Stimulated activated CD8-positive, alpha-beta memory T cell treated with anti-CD3 and anti-CD28 coated beads, Interleukin-2, amount 100 ng/mL, for 1 hour (primary cell): Measurements from ENCODE around the gene FAM120AOS.

Experiments
- DNase-seq, 2 donors: peaks; one replicate each; pipeline ENCODE4 v3.0.0-alpha.2; 2020; ENCODE audit warnings: low read depth in 2 of 2

FAM120AOS gene

DNA sequence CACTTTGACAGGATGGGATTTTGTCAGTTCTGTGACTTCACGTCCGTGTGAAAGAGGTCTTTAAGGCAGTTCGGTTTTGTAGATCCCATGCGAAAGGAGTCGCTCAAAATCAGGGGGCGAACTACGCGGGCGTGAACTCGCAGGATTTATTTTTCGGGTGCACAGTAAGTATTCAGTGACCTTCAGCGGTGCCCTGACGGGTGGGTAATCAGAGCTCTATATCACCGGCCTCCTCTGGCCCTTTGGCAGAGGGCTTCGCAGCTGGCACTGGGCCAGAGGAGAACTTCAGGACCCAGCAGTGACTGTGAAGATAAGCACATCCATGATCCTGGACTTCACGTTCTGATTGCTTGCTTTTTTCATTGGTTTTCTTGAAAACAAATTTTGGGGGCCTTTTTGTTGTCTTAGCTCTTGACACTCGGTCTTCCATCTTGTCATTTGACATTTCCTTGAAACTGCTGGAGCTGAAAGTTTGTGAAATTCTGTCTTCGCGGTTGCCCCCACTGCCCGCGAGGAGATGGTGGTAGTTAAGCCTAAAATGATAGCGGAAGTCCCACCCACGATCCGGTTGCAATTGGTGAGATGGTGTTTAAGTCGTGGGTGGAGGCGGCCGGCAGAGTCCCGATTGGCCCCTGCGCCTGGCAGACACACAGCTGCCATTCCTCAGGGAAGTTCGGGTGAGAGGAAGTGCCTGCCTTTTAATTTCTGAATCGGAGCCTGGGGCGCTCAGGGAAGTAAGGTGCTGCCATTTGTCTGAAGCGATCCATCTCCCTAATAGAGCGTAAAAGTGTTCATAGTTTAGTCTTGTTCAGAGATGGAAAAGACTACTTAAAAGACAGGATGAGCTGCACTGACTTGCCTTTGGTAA lies at the start of gene FAM120AOS:
TSS of gene FAM120AOS (minus strand) at position 535 of the 868 bp plus-strand sequence. CDS start 872 bp downstream, outside the sequence.
- DNase-seq, result peak; percentile 66 to 69

DNA sequence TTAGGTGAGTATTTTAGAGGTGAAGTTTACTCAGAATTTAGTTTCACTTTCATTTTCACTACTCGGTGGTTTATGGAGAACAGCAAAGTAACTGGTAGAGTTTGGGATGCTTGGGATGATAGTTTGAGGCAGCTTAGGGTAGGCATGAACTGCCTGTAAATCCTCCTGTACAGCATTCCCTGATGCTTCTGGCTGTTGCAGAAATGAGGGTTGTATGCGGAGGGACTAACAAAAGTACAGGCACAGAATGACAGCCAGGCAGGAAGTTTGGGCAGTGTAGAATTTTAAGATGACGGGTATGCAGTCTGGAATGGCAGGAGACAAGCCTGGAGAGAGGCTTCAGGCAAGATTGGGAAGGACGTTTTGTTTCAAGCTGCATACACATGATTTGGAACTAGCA lies 48.0 kb upstream of the FAM120AOS start:
- no peak for DNase-seq

DNA sequence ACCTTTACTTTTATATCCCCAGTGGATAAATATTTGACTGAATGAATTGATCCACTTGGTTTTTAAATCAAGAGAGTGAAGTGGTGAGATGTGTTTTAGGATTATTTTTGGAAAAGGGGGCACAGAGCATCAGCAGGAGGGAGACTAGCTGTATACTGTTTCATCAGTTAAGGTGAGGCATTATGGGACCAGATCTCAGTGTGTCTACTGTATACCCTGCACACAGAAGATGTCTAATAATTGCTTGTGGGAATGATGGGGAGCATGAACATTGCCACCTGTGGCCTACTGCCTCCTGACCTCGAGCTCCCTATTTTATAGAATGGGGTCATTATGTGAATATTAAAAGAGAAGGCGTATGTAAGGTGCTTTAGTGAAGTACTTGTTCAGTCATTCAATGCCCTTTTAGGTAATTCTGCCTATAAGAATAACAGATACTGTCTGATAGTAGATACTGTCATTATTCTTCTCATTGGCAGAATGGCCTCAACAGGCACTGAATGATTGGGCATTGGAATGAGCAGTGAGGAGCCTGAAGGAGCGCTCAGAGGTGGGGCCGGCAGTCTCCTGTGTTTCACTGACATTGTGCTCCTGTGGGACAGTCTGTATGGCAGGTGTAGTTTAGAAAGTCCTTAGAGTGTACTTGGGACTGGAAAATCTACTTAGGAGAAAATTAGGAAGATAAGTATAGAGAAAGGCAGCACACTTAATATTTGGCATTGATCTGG lies 47.4 kb upstream of the FAM120AOS start:
- DNase-seq, result no peak

DNA sequence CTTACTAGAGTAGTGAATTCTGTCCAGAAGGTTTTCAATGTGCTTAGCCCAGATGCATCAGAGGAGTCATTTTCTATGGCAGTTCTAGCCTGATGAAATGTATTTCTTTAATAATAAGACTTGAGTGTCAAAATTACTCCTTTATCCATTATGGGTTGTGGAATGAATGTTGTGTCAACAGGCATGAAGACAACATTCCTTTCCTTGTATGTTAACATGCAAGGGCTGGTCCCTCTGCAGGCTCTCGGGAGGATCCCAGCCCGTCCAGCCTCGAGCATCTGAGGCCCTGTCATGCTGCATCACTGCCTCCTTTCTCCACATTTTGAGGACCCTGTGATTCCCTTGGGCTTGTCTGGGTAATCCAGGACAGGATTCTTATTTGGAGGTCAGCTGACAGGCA lies 42.9 kb upstream of the FAM120AOS start:
- DNase-seq, result no peak

DNA sequence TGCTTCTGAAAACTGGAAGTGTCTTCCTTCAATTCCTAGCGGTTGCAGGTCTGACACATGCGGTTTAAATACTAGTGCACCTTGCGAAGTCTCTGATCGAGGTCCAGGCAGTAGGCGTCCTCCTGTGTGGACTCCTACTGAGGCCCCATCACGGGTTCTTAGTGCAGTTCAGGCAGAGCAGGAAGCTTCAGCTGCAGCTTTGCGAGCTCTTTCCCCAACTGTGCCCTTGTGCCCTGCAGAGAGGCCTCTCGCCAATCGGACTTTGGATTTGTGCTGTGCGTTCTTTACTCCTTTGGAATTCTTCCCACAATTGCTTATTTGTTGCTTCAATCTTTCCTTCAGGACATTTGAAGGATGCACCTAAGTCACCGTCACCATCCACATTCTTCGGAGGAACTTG lies 40.6 kb upstream of the FAM120AOS start:
- DNase-seq, result no peak

DNA sequence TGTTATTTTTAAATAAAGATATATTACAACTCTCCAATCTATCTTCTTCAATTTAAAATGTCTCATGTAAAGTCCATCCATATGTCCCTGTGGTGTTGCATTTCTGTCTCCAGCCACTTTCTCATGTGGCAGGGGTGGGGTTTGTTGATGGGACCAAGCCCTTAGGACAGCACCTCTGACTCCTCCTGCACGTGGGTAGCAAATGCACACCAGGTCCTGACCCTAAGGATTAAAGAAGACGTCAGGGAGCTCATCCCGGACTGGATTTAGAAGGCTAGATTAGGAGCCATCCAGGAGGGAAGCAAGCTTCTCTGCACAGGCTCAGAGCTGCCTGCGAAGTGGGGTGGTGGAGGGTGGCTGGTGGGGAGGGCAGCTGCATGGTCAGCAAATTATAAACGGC lies 38.9 kb upstream of the FAM120AOS start:
- DNase-seq, result no peak

DNA sequence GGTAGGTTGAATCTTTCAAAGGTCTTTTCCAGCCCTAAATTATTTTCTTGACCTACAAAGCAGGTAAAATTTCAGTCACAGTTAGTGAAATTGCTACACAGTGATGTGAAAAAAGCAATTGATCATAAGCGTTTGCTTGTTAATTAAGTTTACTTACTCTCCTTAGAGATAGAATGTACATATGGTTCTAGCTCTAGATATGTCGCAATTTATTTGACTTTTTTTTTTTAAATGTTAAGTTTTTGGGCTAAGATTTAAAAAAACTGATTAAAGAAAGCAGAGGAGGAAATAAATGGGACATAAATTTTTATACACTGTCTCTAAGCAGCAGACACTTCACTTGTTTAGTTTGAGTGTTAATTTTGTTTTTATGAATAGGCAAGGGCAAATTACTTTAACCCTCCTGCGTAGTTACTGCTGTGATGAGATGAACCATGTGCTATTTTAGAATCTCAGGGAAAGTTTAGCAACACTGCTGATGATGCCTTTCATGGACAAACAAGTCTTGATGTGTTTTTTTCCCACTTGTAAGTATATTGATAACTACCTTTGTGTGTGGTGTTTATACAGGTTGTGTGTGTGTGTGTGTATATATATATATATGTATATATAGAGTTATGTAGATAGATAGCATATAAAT lies 38.3 kb upstream of the FAM120AOS start:
- no peak for DNase-seq

DNA sequence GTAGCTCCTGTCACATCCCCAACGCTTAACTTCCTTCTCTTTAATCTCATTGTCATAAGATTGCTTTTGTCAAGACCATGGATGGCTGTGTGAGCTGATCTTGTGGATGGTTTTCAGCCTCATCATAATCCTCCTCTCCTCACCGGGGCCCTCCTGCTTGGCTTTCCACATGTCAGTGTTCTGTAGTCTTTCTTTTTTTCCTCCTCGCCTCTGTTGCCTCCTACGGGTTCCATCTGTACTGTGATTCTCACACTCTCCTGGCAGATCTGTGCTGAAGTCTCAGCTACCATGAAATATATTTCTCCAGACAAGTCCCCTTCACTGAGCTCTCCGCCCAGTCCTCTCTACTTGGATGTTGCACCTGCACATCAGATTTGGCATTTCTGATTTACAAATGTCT lies 34.9 kb upstream of the FAM120AOS start:
- no peak for DNase-seq

DNA sequence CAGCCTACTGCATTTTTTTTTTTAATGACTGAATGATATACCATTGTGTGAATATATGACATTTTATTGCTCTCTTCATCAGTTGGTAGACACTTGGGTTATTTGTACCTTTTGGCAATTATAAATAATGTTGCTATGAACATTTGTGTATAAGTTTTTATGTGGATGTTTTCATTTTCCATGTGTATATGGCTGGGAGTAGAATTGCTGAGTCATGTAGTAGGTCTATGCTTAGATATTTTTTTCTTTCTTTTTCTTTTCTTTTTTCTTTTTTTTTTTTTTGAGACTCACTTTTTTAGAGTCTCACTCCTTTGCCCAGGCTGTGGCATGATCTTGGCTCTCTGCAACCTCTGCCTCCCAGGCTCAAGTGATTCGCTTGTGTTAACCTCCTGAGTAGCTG lies 32.9 kb upstream of the FAM120AOS start:
- DNase-seq, result no peak

DNA sequence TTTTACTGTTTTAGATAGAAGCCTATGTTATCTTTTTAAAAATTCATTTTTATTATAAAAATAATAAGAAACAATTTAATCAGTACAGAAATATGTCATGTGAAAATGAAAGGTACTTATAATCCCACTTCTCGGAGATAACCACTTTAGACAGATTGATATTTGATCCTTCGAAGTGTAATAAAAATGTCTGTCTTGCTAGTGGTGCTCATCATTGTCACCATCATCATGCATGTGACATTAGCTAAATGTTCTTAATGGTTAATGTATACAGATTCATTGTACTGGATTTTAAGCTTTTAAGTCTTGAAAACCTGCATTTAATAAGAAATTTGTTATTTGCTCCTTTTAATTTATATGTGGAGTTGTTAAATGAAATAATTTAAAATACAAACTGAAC lies 30.1 kb upstream of the FAM120AOS start:
- DNase-seq, result no peak

DNA sequence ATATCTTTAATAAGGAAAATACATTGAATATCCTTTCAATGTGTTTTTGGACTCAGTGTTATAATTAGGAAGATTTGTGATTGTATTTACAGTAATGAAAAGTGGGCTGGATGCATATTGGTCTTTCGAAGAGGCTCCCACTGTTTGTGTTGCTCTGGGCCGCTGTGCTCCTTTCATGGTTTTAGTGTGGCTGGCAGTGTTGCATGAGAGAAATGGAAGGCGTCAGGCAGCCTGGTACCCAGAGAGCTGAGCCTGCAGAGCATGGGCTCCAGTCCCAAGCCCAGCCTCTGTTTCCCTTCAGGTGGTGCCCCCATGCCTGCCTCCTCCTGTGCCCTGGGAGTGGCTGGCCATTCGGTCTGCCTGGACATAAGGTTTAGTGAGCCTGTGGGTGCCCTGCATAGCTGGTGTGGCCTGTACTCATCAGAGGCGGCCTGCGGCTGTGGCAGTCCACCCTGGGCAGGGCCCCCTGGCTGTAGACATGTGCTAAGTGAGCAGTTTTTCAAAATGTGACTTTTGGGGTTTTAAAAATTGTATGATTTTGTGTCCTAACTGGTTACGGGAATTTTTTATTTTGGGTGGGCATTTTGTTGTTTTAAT lies 27.4 kb upstream of the FAM120AOS start:
- no peak for DNase-seq

DNA sequence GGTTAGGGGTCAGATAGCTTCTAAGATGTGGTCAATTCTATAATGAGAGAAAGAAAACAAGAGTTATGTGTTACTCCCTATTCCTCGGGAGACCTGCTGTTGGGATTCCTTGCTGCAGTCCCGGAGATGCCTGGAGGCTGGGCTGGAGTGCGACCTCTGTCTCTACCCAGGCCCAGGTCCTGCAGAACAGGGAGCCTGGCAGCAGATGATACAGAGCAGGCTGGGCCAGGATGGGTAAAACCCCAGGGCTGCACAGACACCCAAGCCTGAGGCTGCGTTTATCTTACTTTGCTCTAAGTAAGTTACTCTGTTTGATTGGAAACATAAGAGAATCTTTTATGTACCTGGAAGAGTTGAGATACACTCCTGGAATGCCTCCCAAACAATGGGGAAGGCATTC lies 26.9 kb upstream of the FAM120AOS start:
- no peak for DNase-seq

DNA sequence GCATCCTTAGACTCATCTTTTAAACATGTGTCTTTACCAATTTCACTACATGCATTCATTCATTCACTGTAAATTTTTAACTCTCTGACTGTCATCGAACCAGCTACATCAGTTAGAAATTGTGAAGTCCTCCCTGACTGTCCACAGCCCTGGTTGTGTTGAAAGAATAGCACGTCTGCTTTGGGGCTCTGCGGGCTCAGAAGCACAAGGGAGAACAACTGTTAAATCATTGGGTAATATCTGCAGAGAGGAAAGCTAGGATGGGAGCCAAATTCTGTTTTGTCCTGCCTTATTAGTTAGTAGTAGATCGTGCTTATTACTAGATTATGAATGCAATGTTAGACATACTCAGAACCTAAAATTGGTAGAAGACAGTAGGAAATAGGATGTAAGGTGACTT lies 26.3 kb upstream of the FAM120AOS start:
- no peak for DNase-seq

DNA sequence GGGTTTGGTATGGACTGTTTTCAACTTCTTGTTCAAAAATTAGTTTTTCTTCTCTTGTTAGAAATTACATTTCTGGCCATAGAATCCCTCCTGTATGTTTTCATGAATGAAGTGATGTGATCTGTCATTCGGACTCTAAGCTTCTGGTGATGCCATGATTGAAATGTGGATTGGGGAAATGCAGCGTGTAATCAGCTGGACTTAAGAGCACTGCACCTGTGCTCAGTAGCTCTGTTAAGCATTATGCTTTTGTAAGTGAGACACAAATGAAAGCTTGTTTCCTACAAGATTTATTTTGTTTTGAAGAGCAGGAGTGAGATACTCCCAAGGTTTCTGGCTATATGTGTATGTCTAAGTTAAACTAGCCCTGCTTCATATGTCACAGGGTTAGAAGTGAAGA lies 24.0 kb upstream of the FAM120AOS start:
- no peak for DNase-seq

DNA sequence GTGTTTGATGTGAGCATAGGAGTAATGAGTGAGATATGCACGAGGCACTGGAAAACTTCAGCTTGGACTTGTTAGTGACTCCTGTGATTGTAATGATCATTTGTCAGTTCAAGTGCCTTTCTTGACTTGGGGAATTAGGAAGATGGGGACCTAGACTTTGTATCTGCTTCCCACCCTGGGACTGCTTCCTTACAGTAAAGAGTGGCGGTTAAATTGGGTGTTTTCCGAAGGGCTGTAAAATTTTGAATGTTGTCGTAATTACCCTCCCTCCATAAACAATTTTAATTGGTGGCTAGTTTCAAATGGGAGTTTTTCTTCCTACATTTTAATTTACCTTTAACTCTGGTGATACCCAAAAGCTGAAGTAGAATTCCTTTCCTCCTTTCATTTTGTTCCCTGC lies 23.5 kb upstream of the FAM120AOS start:
- no peak for DNase-seq

DNA sequence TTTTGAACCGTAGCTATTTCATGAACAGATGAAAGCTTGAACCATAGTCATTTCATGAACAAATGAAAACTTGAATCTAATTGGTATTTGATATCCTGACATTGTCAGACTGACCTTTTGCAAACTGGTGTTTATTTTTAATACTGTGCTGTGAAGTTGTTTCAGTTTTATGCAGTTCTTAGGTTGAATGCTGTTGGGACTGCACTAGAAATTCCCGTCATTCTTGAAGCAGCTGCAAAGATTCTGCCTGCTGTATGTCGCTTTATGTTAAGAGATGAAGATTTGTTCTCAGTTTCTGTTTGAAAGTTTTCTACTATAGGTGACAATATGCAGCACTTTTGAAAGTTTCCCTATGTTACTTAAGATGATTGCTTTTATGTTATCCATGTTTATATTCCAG lies 22.5 kb upstream of the FAM120AOS start:
- no peak for DNase-seq

DNA sequence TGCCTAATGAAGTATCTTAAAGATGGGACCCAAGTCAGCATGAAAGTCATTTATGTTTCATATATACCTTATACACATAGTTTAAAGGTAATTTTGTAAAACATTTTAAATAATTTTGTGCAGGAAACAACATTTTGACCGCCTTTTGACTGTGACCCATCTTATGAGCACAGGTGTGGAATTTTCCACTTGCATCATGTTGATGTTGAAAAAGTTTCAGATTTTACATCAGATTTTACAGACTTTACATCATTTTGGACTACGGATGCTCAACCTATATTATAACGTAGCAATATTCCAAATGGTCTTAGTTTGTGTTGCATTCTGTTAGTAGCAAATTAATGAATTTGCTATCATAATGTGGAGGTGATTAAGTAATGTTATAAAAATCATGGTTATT lies 21.7 kb upstream of the FAM120AOS start:
- no peak for DNase-seq

DNA sequence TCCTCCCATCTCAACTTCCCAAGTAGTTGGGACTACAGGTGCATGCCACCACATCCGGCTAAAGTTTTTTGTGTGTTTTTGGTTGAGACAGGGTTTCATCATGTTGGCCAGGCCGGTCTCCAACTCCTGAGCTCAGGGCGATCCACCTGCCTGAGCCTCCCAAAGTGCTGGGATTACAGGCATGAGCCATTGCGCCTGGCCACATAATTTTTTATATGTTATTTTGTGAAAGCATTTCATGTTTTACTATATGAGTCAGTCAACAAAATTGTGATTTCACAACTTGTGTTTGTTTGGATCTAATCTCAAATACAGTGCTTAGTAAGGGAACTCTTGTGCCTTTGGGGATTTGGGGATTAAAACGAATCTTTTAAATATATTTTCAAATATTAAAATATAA lies 20.0 kb upstream of the FAM120AOS start:
- no peak for DNase-seq

DNA sequence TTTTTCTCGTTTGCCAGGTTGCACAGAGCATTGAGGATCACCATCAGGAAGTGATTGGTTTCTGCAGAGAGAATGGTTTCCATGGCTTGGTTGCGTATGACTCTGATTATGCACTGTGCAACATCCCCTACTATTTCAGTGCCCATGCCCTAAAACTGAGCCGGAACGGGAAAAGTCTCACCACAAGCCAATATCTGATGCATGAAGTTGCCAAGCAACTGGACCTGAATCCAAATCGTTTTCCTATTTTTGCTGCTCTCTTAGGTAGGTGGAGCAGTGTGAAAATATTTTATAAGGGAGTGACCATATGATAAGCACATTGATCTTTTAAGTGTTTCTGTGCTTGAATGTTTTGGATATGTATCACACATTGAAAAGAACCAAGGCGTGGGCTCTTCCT lies 17.7 kb upstream of the FAM120AOS start:
- DNase-seq, result no peak

DNA sequence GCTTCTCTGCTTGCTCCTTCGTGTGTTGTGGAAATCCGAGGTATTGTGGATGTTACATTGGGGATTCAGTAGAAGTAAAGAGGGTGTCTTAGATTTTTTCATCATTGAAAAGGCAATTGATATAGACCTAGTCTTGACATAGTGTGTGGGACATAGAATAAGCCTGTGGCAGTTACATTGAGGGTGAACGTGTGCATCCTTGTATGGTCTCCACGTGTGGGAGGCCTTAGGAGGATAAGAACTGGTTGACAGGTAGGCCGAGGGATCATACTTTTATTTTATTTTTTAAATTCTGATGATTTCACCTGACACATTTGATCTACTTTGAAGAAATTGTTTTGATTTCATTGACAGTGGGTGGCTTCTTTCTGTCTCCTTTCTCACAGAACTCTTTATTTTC lies 17.0 kb upstream of the FAM120AOS start:
- DNase-seq, result no peak

DNA sequence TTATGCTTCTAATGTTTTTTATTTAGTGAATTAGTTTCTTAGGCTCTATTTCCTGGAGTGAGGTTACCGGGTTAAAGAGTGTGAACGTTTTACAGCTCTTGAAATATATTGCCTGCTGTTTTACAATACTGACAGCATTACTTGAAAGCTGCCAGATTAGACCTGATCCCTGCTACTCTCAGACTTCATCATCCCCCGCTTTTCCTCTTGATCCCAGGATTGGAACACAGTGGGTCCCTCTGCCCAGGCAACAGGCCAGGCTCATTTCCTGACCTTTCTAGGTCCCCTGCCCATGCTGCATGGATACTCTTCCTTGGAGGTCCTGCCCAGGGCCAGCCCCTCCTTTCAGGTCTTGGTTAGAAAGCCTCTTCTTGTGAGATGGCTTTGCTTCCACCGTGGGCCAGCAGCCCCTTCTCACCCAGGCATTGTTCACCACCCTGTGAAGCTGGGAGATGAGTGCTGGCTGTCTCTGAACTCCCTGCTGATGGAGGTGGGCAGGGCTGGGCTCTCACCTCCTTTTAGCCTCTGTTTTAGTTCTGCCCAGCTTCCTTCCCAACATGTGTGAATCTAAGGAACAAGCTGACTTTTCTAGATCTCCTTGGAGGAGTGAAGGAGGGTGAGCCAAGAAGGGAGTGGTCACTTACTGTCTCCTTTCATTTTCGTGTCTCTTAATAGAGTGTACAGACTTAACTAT lies 15.5 kb upstream of the FAM120AOS start:
- no peak for DNase-seq

DNA sequence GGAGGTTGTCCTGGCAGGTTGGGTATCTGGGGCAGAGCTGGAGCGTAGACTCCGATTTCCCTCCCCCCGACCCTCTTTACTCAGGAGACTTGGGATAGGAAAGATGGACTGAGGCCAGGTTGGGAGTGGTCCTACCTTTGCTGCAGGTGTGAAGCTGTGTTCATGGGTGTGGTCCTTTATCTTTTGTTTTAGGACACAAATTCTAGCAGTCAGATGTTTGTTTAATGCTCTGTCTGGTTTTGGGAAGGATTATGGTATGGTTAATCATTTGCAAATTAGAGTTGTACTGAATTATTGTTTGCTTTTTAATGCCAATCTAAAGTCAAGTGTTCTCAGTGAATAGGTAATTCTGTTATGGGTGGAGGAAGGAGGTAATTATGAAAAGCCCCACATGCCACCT lies 14.1 kb upstream of the FAM120AOS start:
- DNase-seq, result no peak
